ENCODE results near the gene CA10. TPM values are rescaled to one million over a fixed set of nuclear protein-coding genes. Genes with fewer than 3 reads are reported as not detected.

CA10 gene
- total RNA-seq, 2 donors from 2014 or later, result not detected

DNA sequence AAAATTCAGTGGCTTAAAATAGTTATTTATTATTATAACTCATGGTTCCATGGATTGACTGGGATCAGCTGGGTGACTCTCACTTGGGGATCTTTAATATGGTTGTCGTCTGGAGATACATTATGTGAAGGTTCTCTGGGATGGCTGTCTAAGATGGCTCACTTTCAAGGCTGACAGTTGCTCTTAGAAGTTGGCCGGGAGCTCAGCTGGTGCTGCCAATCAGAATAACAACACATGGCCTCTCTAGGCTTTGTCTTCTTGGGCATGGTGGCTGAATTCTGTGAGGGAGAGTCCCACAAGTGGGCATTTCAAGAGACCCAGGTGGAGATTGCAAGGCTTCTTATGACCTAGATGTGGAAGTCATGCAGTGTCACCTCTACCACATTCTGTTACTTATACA, 269.7 kb downstream of the CA10 start:
- TF ChIP-seq, protein P1, sequence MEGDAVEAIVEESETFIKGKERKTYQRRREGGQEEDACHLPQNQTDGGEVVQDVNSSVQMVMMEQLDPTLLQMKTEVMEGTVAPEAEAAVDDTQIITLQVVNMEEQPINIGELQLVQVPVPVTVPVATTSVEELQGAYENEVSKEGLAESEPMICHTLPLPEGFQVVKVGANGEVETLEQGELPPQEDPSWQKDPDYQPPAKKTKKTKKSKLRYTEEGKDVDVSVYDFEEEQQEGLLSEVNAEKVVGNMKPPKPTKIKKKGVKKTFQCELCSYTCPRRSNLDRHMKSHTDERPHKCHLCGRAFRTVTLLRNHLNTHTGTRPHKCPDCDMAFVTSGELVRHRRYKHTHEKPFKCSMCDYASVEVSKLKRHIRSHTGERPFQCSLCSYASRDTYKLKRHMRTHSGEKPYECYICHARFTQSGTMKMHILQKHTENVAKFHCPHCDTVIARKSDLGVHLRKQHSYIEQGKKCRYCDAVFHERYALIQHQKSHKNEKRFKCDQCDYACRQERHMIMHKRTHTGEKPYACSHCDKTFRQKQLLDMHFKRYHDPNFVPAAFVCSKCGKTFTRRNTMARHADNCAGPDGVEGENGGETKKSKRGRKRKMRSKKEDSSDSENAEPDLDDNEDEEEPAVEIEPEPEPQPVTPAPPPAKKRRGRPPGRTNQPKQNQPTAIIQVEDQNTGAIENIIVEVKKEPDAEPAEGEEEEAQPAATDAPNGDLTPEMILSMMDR (IDR thresholded peaks at IDR 0.05), result no peak
- H3K27ac ChIP-seq, result no peak overlapping the region
- H3K4me1 ChIP-seq (ENCODE audit: control insufficient read depth in 1 of 2, low read depth in 2 of 2), result no peaks in the 10 kb centered on the region
- no peak for ATAC-seq (ENCODE audit: insufficient number of reproducible peaks, low FRiP score, low read depth)
- H3K36me3 ChIP-seq, result no peaks in the 10 kb centered on the region
- no peak overlapping the region for H3K4me3 ChIP-seq
- no peaks in the 10 kb centered on the region for H3K27me3 ChIP-seq (replicated peaks; ENCODE audit: insufficient read depth)
- H3K9me3 ChIP-seq, result no peaks in the 10 kb centered on the region
- DNase-seq (ENCODE audit: low spot score), result no peak

DNA sequence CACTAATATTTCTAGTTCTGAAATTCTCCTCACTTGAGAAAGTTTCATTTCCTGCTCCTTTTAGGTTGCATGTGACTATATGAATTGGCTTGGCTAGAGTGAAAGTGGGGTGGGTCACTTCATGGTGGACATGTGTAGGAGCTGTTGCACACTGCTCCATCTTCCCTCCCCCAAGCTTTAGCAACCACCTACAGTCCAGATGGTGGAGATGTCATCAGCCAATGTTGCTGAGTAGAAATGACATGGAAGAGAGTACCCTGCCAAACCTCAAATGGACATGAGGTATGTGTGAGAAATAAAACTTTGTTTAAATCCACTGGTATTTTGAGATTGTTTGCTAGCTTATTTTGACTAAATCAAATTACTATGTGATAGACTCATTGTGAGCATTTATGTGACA, 281.5 kb downstream of the CA10 start:
- H3K27ac ChIP-seq, result no peak overlapping the region
- no peaks in the 10 kb centered on the region for H3K27me3 ChIP-seq (replicated peaks; ENCODE audit: insufficient read depth)
- ATAC-seq (ENCODE audit: insufficient number of reproducible peaks, low FRiP score, low read depth), result no peak
- H3K4me3 ChIP-seq, result no peak overlapping the region
- TF ChIP-seq, protein P1 (IDR thresholded peaks at IDR 0.05), result no peak
- no peaks in the 10 kb centered on the region for H3K4me1 ChIP-seq (ENCODE audit: control insufficient read depth in 1 of 2, low read depth in 2 of 2)
- no peaks in the 10 kb centered on the region for H3K9me3 ChIP-seq
- H3K36me3 ChIP-seq, result no peaks in the 10 kb centered on the region
- DNase-seq (ENCODE audit: low spot score), result no peak

DNA sequence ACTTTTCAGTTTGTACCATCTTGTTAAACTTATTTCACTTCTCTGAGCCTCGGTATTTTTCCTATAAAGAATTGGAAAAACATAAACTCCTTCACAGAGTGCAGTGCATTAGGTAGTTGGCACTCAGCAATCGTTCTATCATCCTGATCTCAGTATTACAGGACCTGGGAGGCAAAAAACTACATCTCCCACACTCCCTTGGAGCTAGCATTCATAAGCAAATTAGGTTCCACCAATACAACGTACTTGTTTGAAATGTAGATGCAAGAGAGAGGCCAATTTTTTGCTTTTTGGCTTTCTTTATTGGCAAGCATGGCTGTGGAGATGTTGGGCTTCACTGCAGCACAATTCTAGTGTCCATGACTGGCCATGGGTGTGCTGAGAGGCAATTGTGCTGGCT, 285.2 kb downstream of the CA10 start:
- H3K36me3 ChIP-seq, result no peaks in the 10 kb centered on the region
- ATAC-seq (ENCODE audit: insufficient number of reproducible peaks, low FRiP score, low read depth) (no peak), DNase-seq (ENCODE audit: low spot score) (no peak)
- TF ChIP-seq, protein P1 (IDR thresholded peaks at IDR 0.05), result no peak
- H3K27me3 ChIP-seq (replicated peaks; ENCODE audit: insufficient read depth), result no peaks in the 10 kb centered on the region
- H3K4me3 ChIP-seq, result no peak overlapping the region
- H3K9me3 ChIP-seq, result no peaks in the 10 kb centered on the region
- H3K4me1 ChIP-seq (ENCODE audit: control insufficient read depth in 1 of 2, low read depth in 2 of 2), result no peaks in the 10 kb centered on the region
- no peak overlapping the region for H3K27ac ChIP-seq

DNA sequence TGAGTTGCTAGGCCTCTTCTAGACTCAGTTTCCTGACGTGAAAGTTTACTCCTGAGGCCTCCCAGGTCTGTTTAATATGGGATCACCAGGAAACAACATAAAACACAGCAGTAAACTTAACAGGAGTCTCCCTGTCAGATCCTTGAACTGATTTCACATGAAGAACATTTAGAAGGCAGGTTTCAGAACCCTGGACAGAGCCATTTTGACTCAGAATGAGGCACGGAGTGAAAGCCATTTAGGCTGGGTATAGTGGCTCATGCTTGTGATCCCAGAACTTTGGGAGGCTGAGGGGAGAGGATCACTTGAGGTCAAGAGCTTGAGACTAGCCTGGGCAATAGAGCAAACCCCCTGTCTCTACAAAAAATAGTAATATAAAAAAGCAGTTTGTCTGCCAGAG, 289.1 kb downstream of the CA10 start:
- ATAC-seq (ENCODE audit: insufficient number of reproducible peaks, low FRiP score, low read depth) (no peak), DNase-seq (ENCODE audit: low spot score) (no peak)
- Histone ChIP-seq H3K36me3 (no peaks in the 10 kb centered on the region), H3K4me1 (ENCODE audit: control insufficient read depth in 1 of 2, low read depth in 2 of 2) (no peaks in the 10 kb centered on the region), H3K27me3 (replicated peaks; ENCODE audit: insufficient read depth) (no peaks in the 10 kb centered on the region), H3K27ac (no peak overlapping the region), H3K9me3 (no peaks in the 10 kb centered on the region), H3K4me3 (no peak overlapping the region)
- TF ChIP-seq, protein P1 (IDR thresholded peaks at IDR 0.05), result no peak

DNA sequence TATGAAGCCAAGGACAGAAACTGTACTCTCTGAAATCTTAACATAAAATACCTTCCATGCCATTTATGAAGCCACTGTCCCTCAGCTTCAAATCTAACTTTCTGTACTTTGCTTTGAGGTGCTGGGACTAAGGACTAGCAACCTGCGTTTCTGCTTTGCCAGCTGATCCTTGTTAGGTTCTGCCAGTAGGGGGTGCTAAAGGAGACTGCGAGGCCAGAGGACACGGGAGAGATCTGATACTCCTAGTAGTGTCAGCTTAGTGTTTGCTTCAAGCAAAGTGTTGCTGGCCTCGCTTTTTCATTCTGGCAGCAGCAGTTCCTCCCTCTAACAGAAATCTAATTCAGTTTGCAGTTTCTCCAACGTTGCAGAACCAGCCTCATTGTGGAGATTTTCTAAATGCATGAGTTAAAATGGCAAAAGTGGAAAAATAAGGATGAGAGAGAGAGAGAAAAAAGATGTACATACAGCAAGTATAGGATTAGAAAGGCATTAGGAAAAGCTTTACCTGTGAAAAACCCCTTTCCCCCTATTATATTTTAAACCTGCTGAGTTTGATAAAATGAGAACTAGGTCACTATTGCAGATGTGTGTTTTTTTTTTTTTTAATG, 297.5 kb downstream of the CA10 start:
- DNase-seq (ENCODE audit: low spot score) (no peak), ATAC-seq (ENCODE audit: insufficient number of reproducible peaks, low FRiP score, low read depth) (no peak)
- TF ChIP-seq, protein P1 (IDR thresholded peaks at IDR 0.05), result no peak
- no peaks in the 10 kb centered on the region for H3K9me3 ChIP-seq
- no peaks in the 10 kb centered on the region for H3K4me1 ChIP-seq (ENCODE audit: control insufficient read depth in 1 of 2, low read depth in 2 of 2)
- H3K27me3 ChIP-seq (replicated peaks; ENCODE audit: insufficient read depth), result no peaks in the 10 kb centered on the region
- H3K4me3 ChIP-seq, result no peak overlapping the region
- no peak overlapping the region for H3K27ac ChIP-seq
- no peaks in the 10 kb centered on the region for H3K36me3 ChIP-seq
